Thyroid gland (tissue), 4 donors: ENCODE results near the gene CTDP1. TPM values are rescaled to one million over a fixed set of nuclear protein-coding genes. Genes with fewer than 3 reads are reported as not detected.
A peak's percentile ranks its signal among the peaks of the same experiment; 100 is the strongest.

ENCODE experiments used
- DNase-seq, 2 donors: peaks; one replicate each; pipeline ENCODE4 v3.0.0-alpha.2; 2019
- H3K27ac ChIP-seq, 3 donors: fragments of 200-600 bp; sonication (generic); 1 replicate in 2 of 3; 2 replicates in 1 of 3; pipeline ENCODE4 v1.5.1; 2016 to 2019; ENCODE audit warnings: mild to moderate bottlenecking in 1 of 3, moderate library complexity in 1 of 3
- H3K27me3 ChIP-seq: fragments of 200-600 bp; sonication (generic); one replicate; pipeline ENCODE4 v1.5.1; 2019
- H3K36me3 ChIP-seq, 2 donors: fragments of 200-600 bp; sonication (generic); one replicate each; pipeline ENCODE4 v1.5.1; 2016 to 2019
- H3K4me1 ChIP-seq, 2 donors: fragments of 200-600 bp; sonication (generic); one replicate each; pipeline ENCODE4 v1.5.1; 2017 to 2019
- H3K4me3 ChIP-seq, 3 donors: fragments of 200-600 bp; sonication (generic); replicated peaks in 1 of 3; 1 replicate in 2 of 3; 2 replicates in 1 of 3; pipeline ENCODE4 v1.5.1; 2016; ENCODE audit warnings: mild to moderate bottlenecking in 1 of 3
- H3K9me3 ChIP-seq: fragments of 200-600 bp; sonication (generic); one replicate; pipeline ENCODE4 v1.5.1; 2017
- CTCF ChIP-seq, 6 experiments: fragments of 200-600 bp in 3 of 6; fragments of 450-650 bp in 3 of 6; sonication (generic) in 3 of 6; IDR thresholded peaks; one replicate each; pipeline ENCODE4 v1.5.1; 2016 to 2019; ENCODE audit warnings: antibody characterized with exemption in 6 of 6, mild to moderate bottlenecking in 2 of 6, inconsistent platforms in 1 of 6, moderate library complexity in 1 of 6
- POLR2A ChIP-seq, 2 donors: fragments of 450-650 bp; IDR thresholded peaks; one replicate each; pipeline ENCODE4 v1.6.1; 2017; ENCODE audit warnings: antibody characterized with exemption in 2 of 2, mild to moderate bottlenecking in 2 of 2, moderate library complexity in 1 of 2
- WGBS, 2 donors: methylation state at CpG; one replicate each; pipeline ENCODE4 v1.1.5; 2017; 5-methylcytosine and 5-hydroxymethylcytosine counted together
- intact Hi-C: fragments of 100-400 bp; cut with DNase I; formaldehyde crosslinking; loops from one replicate; pipeline ENCODE4 v1.15.1; 2023
- total RNA-seq, 4 donors: library from RNA; depleted of rRNA; stranded (reverse); fragments of >200 nt; gene quantifications; one replicate each; pipeline ENCODE4 v1.2.3, GENCODE V29; 2016

Gene CTDP1
- total RNA-seq, 4 donors from 2014 or later = 18.5 to 23.6 (median 20.9) TPM

GRCh38 chr18:79723628-79724027 lies 44.0 kb downstream of the CTDP1 start:
- TF ChIP-seq POLR2A (IDR thresholded peaks at IDR 0.05) (no peak), CTCF (IDR thresholded peaks at IDR 0.05) (no peak)
- H3K27ac ChIP-seq = no peak overlapping the region
- H3K36me3 ChIP-seq = peaks cover 3 to 5% of the 10 kb centered on the region in 2 donors
- H3K9me3 ChIP-seq = no peaks in the 10 kb centered on the region
- intact Hi-C loops = no loop called here
- H3K4me1 ChIP-seq = peaks cover 22 to 32% of the 10 kb centered on the region in 2 donors
- no peaks in the 10 kb centered on the region for H3K27me3 ChIP-seq
- 87 to 88% methylated on average over 11 of the region's 11 CpGs for WGBS, 2 donors
- no peak overlapping the region for H3K4me3 ChIP-seq
- no peak for DNase-seq

GRCh38 chr18:79724299-79725080 lies 44.9 kb downstream of the CTDP1 start:
- intact Hi-C loops = no loop called here
- no peak for DNase-seq
- Histone ChIP-seq H3K9me3 (no peaks in the 10 kb centered on the region), H3K4me3 (no peak overlapping the region), H3K4me1 (peaks cover 22 to 32% of the 10 kb centered on the region in 2 donors), H3K27me3 (no peaks in the 10 kb centered on the region), H3K27ac (peak overlapping the region in 1 of 3 donors; percentile 26), H3K36me3 (peaks cover 6 to 8% of the 10 kb centered on the region in 2 donors)
- TF ChIP-seq POLR2A (IDR thresholded peaks at IDR 0.05) (no peak), CTCF (IDR thresholded peaks at IDR 0.05) (no peak)
- WGBS, 2 donors = 94 to 97% methylated on average over 15 of the region's 15 CpGs

- Histone ChIP-seq H3K36me3 (peaks cover 10 to 11% of the 10 kb centered on the region in 2 donors), H3K4me1 (peaks cover 22 to 32% of the 10 kb centered on the region in 2 donors), H3K27ac (peak overlapping the region in 2 of 3 donors; percentile 26 to 43), H3K27me3 (no peaks in the 10 kb centered on the region), H3K9me3 (no peaks in the 10 kb centered on the region), H3K4me3 (no peak overlapping the region)
- TF ChIP-seq CTCF (IDR thresholded peaks at IDR 0.05) = no peak
- WGBS, 2 donors = 25 to 35% methylated on average over 15 of the region's 15 CpGs
- intact Hi-C loops = no loop called here
- peak; percentile 46 to 63 for DNase-seq
These were observed 45.9 kb downstream of the CTDP1 start for GRCh38 chr18:79725486-79725885.

DNA sequence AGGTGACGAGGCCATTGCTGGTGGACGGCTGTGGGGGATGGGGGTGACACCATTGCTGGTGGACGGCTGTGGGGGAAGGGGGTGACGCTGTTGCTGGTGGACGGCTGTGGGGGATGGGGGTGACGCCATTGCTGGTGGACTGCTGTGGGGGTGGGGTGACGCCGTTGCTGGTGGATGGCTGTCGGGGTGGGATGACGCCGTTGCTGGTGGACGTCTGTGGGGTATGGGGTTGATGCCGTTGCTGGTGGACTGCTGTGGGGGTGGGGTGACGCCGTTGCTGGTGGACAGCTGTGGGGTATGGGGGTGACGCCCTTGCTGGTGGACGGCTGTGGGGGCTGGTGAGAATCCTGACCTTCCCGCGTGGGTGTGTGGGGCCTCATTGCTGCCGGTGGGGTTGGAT lies 47.1 kb downstream of the CTDP1 start:
- no peak overlapping the region for H3K27ac ChIP-seq
- intact Hi-C loops = no loop called here
- no peaks in the 10 kb centered on the region for H3K27me3 ChIP-seq
- no peak for DNase-seq
- WGBS, 2 donors = 92 to 95% methylated on average over 19 to 20 of the region's 20 CpGs
- peaks cover 11 to 21% of the 10 kb centered on the region in 2 donors for H3K4me1 ChIP-seq
- no peaks in the 10 kb centered on the region for H3K9me3 ChIP-seq
- H3K36me3 ChIP-seq = peaks cover 12 to 17% of the 10 kb centered on the region in 2 donors
- no peak overlapping the region for H3K4me3 ChIP-seq
- no peak for TF ChIP-seq CTCF (IDR thresholded peaks at IDR 0.05)
- TF ChIP-seq POLR2A (IDR thresholded peaks at IDR 0.05) = no peak

DNA sequence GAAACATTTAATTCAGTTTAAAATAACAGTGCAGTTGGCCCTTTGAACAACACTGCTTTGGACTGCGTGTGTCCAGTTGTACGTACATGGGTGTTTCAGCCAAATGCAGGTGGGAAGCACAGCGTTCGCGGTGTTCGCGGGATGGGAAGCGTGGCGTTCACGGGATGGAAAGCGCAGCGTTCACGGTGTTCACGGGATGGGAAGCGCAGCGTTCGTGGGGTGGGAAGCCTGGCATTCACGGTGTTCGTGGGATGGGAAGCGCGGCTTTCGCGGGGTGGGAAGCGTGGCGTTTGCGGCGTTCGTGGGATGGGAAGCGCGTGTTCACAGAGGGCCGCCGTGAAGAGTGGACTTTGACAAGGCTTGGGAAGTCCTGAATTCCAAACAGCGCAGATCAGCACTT lies 47.6 kb downstream of the CTDP1 start:
- 95 to 98% methylated on average over 33 of the region's 33 CpGs for WGBS, 2 donors
- no peaks in the 10 kb centered on the region for H3K9me3 ChIP-seq
- no peak overlapping the region for H3K27ac ChIP-seq
- no peak overlapping the region for H3K4me3 ChIP-seq
- H3K36me3 ChIP-seq = peaks cover 17 to 19% of the 10 kb centered on the region in 2 donors
- TF ChIP-seq CTCF (IDR thresholded peaks at IDR 0.05) = no peak
- TF ChIP-seq POLR2A (IDR thresholded peaks at IDR 0.05) = no peak
- H3K27me3 ChIP-seq = no peaks in the 10 kb centered on the region
- intact Hi-C loops = no loop called here
- peaks cover 8 to 19% of the 10 kb centered on the region in 2 donors for H3K4me1 ChIP-seq
- no peak for DNase-seq
